NCI-H345 treated with DMSO at 0.1 percent for 48 hours (cell line): ENCODE measurements around the gene BCAS3.

ENCODE experiments used
- DNase-seq: peaks from one replicate; lab custom pipeline; 2025; ENCODE audit not compliant: unreplicated experiment; lab: John Stamatoyannopoulos, UW

The BCAS3 gene

DNA sequence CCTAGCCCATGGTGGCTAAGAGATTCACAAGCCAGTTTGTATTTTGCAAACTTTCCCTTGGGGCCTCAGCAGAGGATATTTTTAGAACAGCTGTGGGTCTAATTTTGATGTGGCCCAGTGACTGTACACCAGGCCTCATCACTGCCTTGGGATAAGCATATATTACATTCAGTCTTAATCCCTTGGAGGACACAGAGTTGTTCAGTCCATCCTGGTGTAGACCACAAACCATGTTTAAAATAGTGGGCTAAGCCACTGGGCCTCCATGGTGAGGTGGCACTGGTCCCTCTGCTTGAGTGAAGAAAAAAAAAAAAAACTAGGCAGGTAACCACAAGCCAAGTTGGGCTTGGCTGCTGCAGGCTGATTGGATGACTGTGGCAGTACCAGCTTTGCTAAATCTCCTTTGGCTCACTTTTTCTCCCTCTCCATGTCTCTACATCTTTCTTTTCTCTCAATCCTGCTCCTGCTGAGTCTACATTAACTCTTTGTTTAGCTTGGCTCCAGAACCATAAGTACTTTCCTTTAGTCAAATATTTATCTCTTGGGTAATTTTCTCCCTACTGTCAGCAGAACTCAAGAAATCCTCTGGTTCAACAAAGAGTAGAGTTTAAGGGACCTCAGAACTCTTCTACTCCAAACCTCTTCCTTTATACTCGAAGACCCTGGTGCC is 602.0 kb downstream of the BCAS3 start:
- DNase-seq, result no peak

- DNase-seq, result no peak
Measured at GRCh38 chr17:61280338-61280737, 602.7 kb downstream of the BCAS3 start.

DNA sequence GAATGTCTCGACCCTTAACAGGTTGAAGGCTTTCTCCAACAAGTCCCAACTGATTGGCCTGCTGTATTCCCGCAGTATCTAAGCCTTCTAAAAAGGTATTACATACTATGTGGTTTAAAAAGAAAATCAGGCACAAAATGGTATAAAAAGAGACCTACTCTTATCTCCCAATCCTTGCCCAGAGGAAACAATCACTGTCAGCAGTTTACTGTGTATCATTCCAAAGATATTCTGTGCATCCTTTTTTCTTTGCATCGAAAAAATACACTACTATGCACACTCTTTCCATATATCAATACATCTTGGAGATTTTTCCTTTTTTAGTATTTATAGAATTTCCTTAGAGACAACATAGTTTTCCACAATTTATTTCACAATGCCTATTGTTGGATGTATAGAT is 603.2 kb downstream of the BCAS3 start:
- no peak for DNase-seq

DNA sequence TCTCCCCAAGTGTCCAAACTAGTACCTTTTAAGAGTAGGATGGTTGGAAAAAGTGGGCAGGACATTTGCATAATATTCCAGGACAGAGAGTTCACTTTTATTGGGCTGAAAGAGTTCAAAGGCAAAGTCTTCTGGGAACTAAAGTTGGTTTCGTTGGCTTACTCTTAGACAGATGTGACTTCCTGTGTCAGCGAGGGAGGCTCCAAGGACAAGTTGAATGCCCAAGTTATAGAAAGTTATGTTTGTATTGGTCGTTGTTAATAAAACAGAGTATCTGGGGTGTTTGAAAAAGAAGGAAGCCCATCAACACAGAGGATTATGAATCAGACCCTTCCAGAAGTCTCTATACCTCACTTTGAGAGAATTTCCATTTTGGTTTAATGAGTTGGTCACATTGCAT is 604.7 kb downstream of the BCAS3 start:
- no peak for DNase-seq

DNA sequence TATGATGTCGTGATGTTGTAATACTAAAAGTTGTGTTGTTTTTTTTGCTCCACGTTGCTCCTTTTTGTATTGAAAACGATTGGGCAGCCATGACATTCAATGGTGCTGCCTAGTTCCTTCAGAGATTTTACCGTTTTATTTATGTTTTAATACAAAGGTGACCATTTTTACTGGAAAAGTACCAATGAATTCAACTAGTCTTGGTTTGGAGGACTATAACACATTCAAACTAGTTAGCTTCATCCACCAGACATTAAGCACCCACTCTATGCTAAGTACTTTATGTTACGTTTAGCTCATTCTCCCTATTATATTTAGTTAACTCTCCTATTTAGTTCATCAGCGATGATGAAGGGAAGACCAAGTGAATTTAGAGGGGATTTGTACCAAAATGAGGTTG is 605.4 kb downstream of the BCAS3 start:
- DNase-seq, result no peak

DNA sequence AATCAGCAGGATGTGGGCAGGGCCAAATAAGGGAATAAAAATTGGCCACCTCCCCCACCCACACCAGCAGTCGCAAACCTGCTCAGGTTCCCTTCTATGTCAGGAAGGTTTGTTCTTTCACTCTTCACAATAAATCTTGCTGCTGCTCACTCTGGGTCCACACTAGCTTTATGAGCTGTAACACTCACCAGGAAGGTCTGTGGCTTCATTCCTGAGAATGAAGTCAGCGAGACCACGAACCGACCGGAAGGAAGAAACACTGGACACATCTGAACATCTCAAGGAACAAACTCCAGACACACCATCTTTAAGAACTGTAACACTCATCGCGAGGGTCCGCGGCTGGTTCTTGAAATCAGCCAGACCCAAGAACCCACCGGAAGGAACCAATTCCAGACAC is 606.5 kb downstream of the BCAS3 start:
- DNase-seq, result no peak

- DNase-seq, result no peak
Measured at GRCh38 chr17:61284746-61285145, 607.1 kb downstream of the BCAS3 start.

GRCh38 chr17:61285526-61286320 is 608.1 kb downstream of the BCAS3 start:
- DNase-seq, result no peak

DNA sequence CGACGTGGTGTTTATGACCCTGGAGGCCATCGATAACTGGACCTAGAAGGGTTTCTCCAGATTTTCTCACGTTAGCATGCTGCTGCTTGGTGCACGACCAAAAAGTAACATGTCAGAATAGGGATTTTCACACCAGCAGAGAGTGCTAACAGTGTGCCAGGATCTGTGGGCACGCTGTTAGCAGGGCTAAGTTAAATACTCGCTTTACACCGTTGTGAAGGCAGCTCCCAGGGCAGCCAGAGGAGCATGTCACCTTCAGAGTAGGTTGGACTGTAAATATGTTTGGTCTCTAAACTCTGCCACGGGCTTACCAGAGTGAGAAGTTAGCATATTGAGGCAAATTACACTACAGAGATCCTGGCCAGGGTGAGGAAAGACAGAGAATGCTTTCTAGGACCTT is 608.8 kb downstream of the BCAS3 start:
- no peak for DNase-seq

GRCh38 chr17:61289408-61290385 is 612.0 kb downstream of the BCAS3 start:
- DNase-seq, result no peak

DNA sequence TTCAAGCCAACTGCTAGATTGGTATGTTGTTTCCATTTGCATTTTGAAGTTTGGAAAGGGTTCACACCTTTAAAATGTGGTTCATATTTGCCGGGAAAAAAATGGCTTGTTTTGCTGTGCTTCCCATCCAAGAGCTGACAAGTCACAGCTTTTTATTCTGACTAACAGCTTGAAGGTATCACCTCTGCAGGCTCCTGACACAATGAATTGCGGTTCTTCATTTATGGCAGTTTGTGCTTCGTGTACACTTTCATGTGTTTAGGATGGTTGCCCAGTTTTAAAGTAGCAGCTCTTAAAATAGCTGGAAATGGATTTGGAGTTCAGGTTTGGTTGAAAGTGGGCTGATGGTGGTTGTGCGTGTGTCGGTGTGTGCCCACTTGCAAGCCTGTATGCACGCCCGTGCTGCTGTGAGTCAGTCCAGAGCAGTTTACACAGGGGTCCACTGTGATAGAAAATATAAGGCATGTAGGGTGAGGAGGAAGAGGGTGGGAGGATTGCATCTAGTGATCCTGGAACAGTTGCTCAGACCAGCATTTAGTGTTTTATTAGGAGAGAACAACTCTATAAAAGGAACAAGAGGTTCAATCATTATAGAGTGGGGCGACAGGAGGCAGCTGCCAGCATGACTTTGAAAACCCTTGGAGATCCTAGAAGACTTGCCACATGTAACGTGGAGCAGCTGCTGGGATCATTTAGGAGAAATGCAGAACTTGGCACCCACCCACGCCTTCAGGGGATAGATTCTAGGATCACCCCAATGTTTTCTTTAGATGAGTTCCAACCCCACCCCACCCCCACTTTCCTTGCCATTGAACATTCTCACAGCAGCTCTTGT is 614.0 kb downstream of the BCAS3 start:
- DNase-seq, result no peak

DNA sequence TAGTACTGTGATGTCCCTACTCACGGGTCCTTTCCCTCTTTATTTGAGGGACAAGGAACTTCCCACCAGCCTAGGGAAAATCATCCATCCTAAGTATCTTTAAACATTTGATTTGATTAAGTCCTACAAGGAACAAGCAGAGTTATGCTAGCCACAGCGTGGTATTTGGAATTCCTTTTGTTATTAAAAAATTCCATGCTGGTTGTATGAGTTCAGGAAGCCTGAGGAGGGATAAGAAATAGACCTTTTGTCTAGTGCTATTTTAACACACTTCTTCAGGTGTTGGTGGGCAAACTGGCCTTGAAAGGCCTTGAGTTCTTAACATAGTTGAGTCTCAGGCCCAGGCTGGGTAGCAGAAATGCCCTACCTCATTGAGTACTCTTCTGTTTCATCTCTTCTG is 616.6 kb downstream of the BCAS3 start:
- DNase-seq, result no peak

GRCh38 chr17:61294777-61295176 is 617.1 kb downstream of the BCAS3 start:
- no peak for DNase-seq

DNA sequence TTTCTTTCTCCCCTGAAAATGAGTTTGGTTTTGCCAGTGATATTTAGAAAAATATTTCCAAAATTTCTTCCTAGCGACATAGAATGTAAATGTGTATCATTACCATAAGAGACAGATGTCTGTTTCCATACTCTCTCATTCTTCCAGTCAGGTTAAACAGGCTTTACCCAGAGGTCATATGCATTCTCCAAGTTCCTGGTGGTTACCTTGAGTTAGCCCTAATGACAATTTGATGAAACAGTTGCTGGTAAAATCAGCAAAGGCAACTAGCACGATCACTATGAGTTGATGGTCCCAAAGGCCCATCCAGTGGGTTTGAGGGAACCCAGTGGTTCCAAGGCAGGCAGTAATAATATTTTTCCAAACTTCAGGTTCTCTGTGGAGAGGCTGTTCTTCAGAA is 618.4 kb downstream of the BCAS3 start:
- DNase-seq, result no peak

GRCh38 chr17:61299517-61300513 is 622.2 kb downstream of the BCAS3 start:
- DNase-seq, result no peak

DNA sequence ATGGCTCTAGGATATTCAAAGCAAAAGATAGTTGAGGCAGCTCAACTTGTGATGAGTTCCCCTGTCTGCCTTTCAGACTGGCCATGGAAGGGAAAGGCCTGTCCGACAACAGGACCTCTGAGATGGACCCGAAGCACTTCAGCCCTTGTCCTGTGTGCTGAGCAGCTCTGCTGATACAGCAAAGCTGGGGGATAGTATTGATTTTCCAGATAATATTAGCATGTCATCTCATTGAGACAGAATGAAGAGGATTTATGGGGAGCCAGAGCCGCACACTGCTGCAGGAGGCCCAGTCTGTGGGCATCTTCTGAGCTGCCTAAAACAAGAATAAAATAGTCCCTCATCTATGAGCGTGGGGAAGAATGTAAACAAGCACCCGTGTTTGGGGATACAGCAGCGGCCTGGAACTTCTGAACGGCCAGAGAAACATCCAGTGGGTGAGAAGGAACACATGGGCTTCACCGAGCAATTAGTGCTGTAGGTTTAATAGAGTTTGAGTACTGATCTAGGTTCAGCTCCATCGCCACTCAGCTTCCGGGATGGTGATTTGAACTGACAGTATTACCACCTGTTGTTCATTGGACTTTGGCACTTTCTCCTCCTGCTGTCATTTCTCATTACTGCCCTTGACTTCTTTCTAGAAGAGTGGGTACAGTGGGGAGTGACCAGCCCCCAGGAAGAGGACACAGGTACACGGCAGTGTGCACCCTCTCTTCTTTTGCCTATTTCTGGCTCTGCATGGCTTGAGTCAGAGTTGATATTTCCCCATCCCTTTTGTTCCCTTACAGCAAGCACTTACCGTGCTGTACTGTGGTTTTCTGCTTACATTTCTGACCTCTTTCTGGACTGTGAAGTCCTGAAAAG is 625.5 kb downstream of the BCAS3 start:
- no peak for DNase-seq

GRCh38 chr17:61303817-61304096 is 626.1 kb downstream of the BCAS3 start:
- no peak for DNase-seq

GRCh38 chr17:61305024-61305423 is 627.4 kb downstream of the BCAS3 start:
- DNase-seq, result no peak

DNA sequence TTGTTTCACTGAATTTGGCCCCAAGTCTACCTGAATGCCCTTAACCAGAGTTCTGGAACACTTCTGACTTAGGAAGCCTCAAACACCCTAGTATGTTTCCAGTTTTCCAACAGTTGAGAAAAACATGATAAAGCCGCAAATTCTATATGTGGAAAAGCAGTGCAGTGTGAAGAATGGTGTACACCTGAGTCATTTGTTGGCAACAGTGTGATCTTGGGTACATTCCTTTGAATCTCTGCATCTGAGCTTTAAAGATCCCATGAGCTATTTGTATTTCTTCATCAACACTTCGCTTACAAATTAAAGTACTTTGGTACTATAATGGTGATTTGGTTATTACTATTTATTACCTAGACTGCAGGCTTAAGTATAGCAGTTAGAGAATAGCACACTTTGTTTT is 628.4 kb downstream of the BCAS3 start:
- no peak for DNase-seq
